ENCODE results near the gene ZBTB9.

ZBTB9 gene

DNA sequence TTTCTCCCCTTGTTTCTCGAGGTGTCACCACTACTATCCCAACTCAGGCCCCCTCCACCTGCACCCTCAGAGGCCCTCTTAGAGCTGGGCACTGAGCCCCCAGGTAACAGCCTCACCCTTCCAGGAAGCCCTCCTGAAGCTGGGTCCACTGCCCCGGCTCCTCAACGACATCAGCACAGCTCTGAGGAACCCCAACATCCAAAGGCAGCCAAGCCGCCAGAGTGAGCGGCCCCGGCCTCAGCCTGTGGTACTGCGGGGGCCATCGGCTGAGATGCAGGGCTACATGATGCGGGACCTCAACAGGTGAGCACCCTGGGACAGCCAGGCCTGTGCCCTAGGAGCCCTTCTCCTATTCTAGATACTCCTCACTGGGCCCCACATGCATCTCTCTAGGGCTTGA, 12.9 kb upstream of the ZBTB9 start:
- Histone ChIP-seq H3K27ac (no peak overlapping the region), H3K27me3 (replicated peaks) (no peaks in the 10 kb centered on the region), H3K36me3 (replicated peaks) (peaks cover 38% of the 10 kb centered on the region), H3K4me3 (ENCODE audit: low read depth, low read length) (no peak overlapping the region)
- in situ Hi-C loops (cut with HindIII; ENCODE audit: low pct_ligation_motif_present, low sequenced_read_pairs): no loop called here
- DNase-seq: no peak
- no peak for TF ChIP-seq CTCF (IDR thresholded peaks at IDR 0.05; ENCODE audit: low read depth, low read length, missing control alignments)

GRCh38 chr6:33442283-33442682, 12.1 kb upstream of the ZBTB9 start:
- Histone ChIP-seq H3K27ac (no peak overlapping the region), H3K36me3 (replicated peaks) (peaks cover 31% of the 10 kb centered on the region), H3K27me3 (replicated peaks) (no peaks in the 10 kb centered on the region), H3K4me3 (ENCODE audit: low read depth, low read length) (no peak overlapping the region)
- no peak for DNase-seq
- in situ Hi-C loops (cut with HindIII; ENCODE audit: low pct_ligation_motif_present, low sequenced_read_pairs): no loop called here
- TF ChIP-seq CTCF (IDR thresholded peaks at IDR 0.05; ENCODE audit: low read depth, low read length, missing control alignments): no peak

DNA sequence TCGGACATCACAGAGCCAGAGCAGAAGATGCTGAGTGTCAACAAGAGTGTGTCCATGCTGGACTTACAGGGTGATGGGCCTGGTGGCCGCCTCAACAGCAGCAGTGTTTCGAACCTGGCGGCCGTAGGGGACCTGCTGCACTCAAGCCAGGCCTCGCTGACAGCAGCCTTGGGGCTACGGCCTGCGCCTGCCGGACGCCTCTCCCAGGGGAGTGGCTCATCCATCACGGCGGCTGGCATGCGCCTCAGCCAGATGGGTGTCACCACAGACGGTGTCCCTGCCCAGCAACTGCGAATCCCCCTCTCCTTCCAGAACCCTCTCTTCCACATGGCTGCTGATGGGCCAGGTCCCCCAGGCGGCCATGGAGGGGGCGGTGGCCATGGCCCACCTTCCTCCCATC, 11.4 kb upstream of the ZBTB9 start:
- Histone ChIP-seq H3K27ac (no peak overlapping the region), H3K27me3 (replicated peaks) (no peaks in the 10 kb centered on the region), H3K36me3 (replicated peaks) (peaks cover 27% of the 10 kb centered on the region), H3K4me3 (ENCODE audit: low read depth, low read length) (no peak overlapping the region)
- in situ Hi-C loops (cut with HindIII; ENCODE audit: low pct_ligation_motif_present, low sequenced_read_pairs): no loop called here
- no peak for TF ChIP-seq CTCF (IDR thresholded peaks at IDR 0.05; ENCODE audit: low read depth, low read length, missing control alignments)
- no peak for DNase-seq

DNA sequence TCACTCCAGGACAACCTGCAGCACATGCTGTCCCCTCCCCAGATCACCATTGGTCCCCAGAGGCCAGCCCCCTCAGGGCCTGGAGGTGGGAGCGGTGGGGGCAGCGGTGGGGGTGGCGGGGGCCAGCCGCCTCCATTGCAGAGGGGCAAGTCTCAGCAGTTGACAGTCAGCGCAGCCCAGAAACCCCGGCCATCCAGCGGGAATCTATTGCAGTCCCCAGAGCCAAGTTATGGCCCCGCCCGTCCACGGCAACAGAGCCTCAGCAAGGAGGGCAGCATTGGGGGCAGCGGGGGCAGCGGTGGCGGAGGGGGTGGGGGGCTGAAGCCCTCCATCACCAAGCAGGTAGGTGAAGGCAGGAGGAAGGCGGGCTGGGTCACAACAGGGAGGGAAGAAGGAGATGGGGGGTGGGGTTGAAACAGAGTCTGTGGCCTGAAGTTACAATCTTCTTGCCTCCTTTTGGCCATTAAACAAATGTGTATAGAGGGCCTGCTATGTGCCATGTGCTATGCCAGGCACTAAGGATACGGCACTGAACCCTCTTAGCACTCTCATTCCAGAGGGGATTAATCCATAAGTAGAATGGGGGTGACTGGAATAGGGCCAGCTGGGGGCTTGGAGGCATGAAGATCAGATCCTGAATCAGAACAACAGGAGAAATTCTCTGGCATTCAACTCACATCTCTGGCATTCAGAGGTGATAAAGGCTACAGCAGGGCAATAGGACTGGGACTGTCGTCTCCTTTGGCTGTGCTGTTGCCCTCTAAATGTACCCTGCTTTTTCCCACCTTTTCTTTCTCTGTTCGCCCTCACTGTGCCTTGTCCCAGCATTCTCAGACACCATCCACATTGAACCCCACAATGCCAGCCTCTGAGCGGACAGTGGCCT, 10.5 kb upstream of the ZBTB9 start:
- Histone ChIP-seq H3K36me3 (replicated peaks) (peaks cover 22% of the 10 kb centered on the region), H3K27ac (no peak overlapping the region), H3K4me3 (ENCODE audit: low read depth, low read length) (no peak overlapping the region), H3K27me3 (replicated peaks) (no peaks in the 10 kb centered on the region)
- in situ Hi-C loops (cut with HindIII; ENCODE audit: low pct_ligation_motif_present, low sequenced_read_pairs): no loop called here
- DNase-seq: no peak
- no peak for TF ChIP-seq CTCF (IDR thresholded peaks at IDR 0.05; ENCODE audit: low read depth, low read length, missing control alignments)

DNA sequence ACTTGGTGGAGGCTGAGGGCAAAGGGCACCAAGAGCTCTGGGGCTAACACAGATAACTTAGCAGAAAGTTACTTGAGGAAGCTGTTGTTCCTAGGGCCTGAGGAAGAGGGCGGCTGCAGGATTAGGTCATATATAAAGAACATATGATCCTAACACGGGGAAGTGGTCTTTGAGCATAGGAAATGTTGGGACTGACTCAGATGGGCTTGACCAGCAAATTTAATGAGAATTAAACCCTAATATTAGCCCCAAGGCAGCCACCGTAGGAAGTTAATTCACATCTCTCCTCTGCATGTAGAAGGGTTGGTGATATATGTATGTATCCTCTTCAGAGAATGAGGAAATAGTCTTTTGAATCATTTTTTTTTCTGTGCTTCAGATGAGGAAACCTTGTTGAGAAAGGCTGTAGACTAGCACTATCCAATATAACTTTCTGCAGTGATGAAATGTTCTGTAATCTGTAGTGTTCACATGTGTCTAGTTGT, 9.2 kb upstream of the ZBTB9 start:
- Histone ChIP-seq H3K27me3 (replicated peaks) (no peaks in the 10 kb centered on the region), H3K27ac (no peak overlapping the region), H3K4me3 (ENCODE audit: low read depth, low read length) (no peak overlapping the region), H3K36me3 (replicated peaks) (peaks cover 22% of the 10 kb centered on the region)
- TF ChIP-seq CTCF (IDR thresholded peaks at IDR 0.05; ENCODE audit: low read depth, low read length, missing control alignments): no peak
- DNase-seq: no peak
- in situ Hi-C loops (cut with HindIII; ENCODE audit: low pct_ligation_motif_present, low sequenced_read_pairs): no loop called here

Data from brain microvascular endothelial cell (primary cell).